GM08714 (cell line): ENCODE measurements around the gene DGKI.
"Not testable (repeated sequence)": the region's sequence is repeated elsewhere in the genome, so short reads cannot be mapped to it uniquely, and the experiment has no call there.

Experiments
- H3K4me3 ChIP-seq: fragments of 200-500 bp; sonication (Bioruptor generic); 2 replicates; pipeline ENCODE4 v1.5.1; 2014; ENCODE audit warnings: mild to moderate bottlenecking, low read length, inconsistent platforms
- ZNF274 ChIP-seq: IDR thresholded peaks from 2 replicates; pipeline ENCODE4 v1.6.1; 2012; ENCODE audit warnings: mild to moderate bottlenecking, low read depth, low read length

The DGKI gene

GRCh38 chr7:137734221-137734620, 112.6 kb downstream of the DGKI start:
- no peak for TF ChIP-seq ZNF274
- no peak overlapping the region for H3K4me3 ChIP-seq

- H3K4me3 ChIP-seq, result no peak overlapping the region
- TF ChIP-seq ZNF274, result no peak
Measured at GRCh38 chr7:137732168-137732567, 114.6 kb downstream of the DGKI start.

GRCh38 chr7:137731436-137731835, 115.3 kb downstream of the DGKI start:
- no peak for TF ChIP-seq ZNF274
- no peak overlapping the region for H3K4me3 ChIP-seq

GRCh38 chr7:137728426-137728825, 118.3 kb downstream of the DGKI start:
- no peak overlapping the region for H3K4me3 ChIP-seq
- TF ChIP-seq ZNF274, result no peak

- H3K4me3 ChIP-seq, result no peak overlapping the region
- no peak for TF ChIP-seq ZNF274
Measured at GRCh38 chr7:137727413-137727812, 119.4 kb downstream of the DGKI start.

GRCh38 chr7:137718355-137718754, 128.4 kb downstream of the DGKI start:
- no peak overlapping the region for H3K4me3 ChIP-seq
- no peak for TF ChIP-seq ZNF274

GRCh38 chr7:137717811-137718271, 128.9 kb downstream of the DGKI start:
- TF ChIP-seq ZNF274, result no peak
- no peak overlapping the region for H3K4me3 ChIP-seq

GRCh38 chr7:137717045-137717444, 129.7 kb downstream of the DGKI start:
- H3K4me3 ChIP-seq, result no peak overlapping the region
- TF ChIP-seq ZNF274, result no peak

GRCh38 chr7:137716061-137716460, 130.7 kb downstream of the DGKI start:
- no peak for TF ChIP-seq ZNF274
- H3K4me3 ChIP-seq, result no peak overlapping the region

- H3K4me3 ChIP-seq, result no peak overlapping the region
- TF ChIP-seq ZNF274, result no peak
Measured at GRCh38 chr7:137715533-137715932, 131.2 kb downstream of the DGKI start.

GRCh38 chr7:137715121-137715520, 131.7 kb downstream of the DGKI start:
- no peak for TF ChIP-seq ZNF274

GRCh38 chr7:137706330-137706729, 140.4 kb downstream of the DGKI start:
- H3K4me3 ChIP-seq, result not testable (repeated sequence)

More at GRCh38 chr7:137715121-137715520, 131.7 kb downstream of the DGKI start:
- no peak overlapping the region for H3K4me3 ChIP-seq

GRCh38 chr7:137704723-137705122, 142.1 kb downstream of the DGKI start:
- no peak overlapping the region for H3K4me3 ChIP-seq
- TF ChIP-seq ZNF274, result no peak

- no peak overlapping the region for H3K4me3 ChIP-seq
- TF ChIP-seq ZNF274, result no peak
Measured at GRCh38 chr7:137703291-137704010, 143.3 kb downstream of the DGKI start.

GRCh38 chr7:137696988-137697387, 149.8 kb downstream of the DGKI start:
- no peak for TF ChIP-seq ZNF274
- H3K4me3 ChIP-seq, result no peak overlapping the region

- no peak overlapping the region for H3K4me3 ChIP-seq
- no peak for TF ChIP-seq ZNF274
Measured at GRCh38 chr7:137696376-137696775, 150.4 kb downstream of the DGKI start.
